ENCODE results near the gene NRXN3. TPM values are rescaled to one million over a fixed set of nuclear protein-coding genes. Genes with fewer than 3 reads are reported as not detected.

Gene NRXN3
- total and polyA plus RNA-seq, 2 donors (not counting 1 experiment from before 2014, with no cell fraction given) = 0.83 to 34.6 TPM

- TF ChIP-seq CTCF (conservative IDR thresholded peaks at IDR 0.05 in 1 of 2, IDR thresholded peaks at IDR 0.05 in 1 of 2; ENCODE audit: low read depth in 1 of 2, low read length in 2 of 2) = no peak
- no peak for TF ChIP-seq EZH2 (IDR thresholded peaks at IDR 0.05; ENCODE audit: low read length, missing control alignments)
Measured at GRCh38 chr14:78355109-78355508, 184.9 kb downstream of the NRXN3 start.

GRCh38 chr14:78356391-78356790, 186.2 kb downstream of the NRXN3 start:
- no peaks in the 10 kb centered on the region for H3K4me1 ChIP-seq (ENCODE audit: control insufficient read depth, extremely low read depth, insufficient read depth, low read length)
- H4K20me1 ChIP-seq (ENCODE audit: control insufficient read depth, extremely low read depth, insufficient read depth, low read length) = no peaks in the 10 kb centered on the region
- no peaks in the 10 kb centered on the region for H3K27me3 ChIP-seq (ENCODE audit: control insufficient read depth, insufficient read depth, low read length)
- H3K9ac ChIP-seq (ENCODE audit: insufficient read depth, low read length) = no peak overlapping the region
- no peak overlapping the region for H3K27ac ChIP-seq (ENCODE audit: insufficient read depth, low read length)
- DNase-seq (ENCODE audit: low read depth in 2 of 2) = no peak
- no peak overlapping the region for H2AFZ ChIP-seq (ENCODE audit: low read length)
- H3K79me2 ChIP-seq (ENCODE audit: control insufficient read depth, insufficient read depth, low read length) = no peaks in the 10 kb centered on the region
- TF ChIP-seq EZH2 (IDR thresholded peaks at IDR 0.05; ENCODE audit: low read length, missing control alignments) (no peak), CTCF (conservative IDR thresholded peaks at IDR 0.05 in 1 of 2, IDR thresholded peaks at IDR 0.05 in 1 of 2; ENCODE audit: low read depth in 1 of 2, low read length in 2 of 2) (no peak)
- H3K4me2 ChIP-seq (ENCODE audit: extremely low read depth, insufficient read depth, low read length) = no peak overlapping the region
- no peaks in the 10 kb centered on the region for H3K36me3 ChIP-seq (ENCODE audit: control insufficient read depth, insufficient read depth, low read length)
- no peak overlapping the region for H3K4me3 ChIP-seq (replicated peaks in 1 of 4; ENCODE audit: control extremely low read depth in 1 of 4, insufficient read depth in 1 of 4, low read depth in 3 of 4, low read length in 4 of 4)
- no peaks in the 10 kb centered on the region for H3K9me3 ChIP-seq (ENCODE audit: control insufficient read depth, insufficient read depth, low read depth, low read length)

More at GRCh38 chr14:78355109-78355508, 184.9 kb downstream of the NRXN3 start:
- Histone ChIP-seq H2AFZ (ENCODE audit: low read length) (no peak overlapping the region), H3K36me3 (ENCODE audit: control insufficient read depth, insufficient read depth, low read length) (no peaks in the 10 kb centered on the region), H3K27me3 (ENCODE audit: control insufficient read depth, insufficient read depth, low read length) (no peaks in the 10 kb centered on the region), H4K20me1 (ENCODE audit: control insufficient read depth, extremely low read depth, insufficient read depth, low read length) (no peaks in the 10 kb centered on the region), H3K4me2 (ENCODE audit: extremely low read depth, insufficient read depth, low read length) (no peak overlapping the region), H3K79me2 (ENCODE audit: control insufficient read depth, insufficient read depth, low read length) (no peaks in the 10 kb centered on the region), H3K9me3 (ENCODE audit: control insufficient read depth, insufficient read depth, low read depth, low read length) (no peaks in the 10 kb centered on the region), H3K4me3 (replicated peaks in 1 of 4; ENCODE audit: control extremely low read depth in 1 of 4, insufficient read depth in 1 of 4, low read depth in 3 of 4, low read length in 4 of 4) (no peak overlapping the region), H3K9ac (ENCODE audit: insufficient read depth, low read length) (no peak overlapping the region), H3K4me1 (ENCODE audit: control insufficient read depth, extremely low read depth, insufficient read depth, low read length) (no peaks in the 10 kb centered on the region), H3K27ac (ENCODE audit: insufficient read depth, low read length) (no peak overlapping the region)
- DNase-seq (ENCODE audit: low read depth in 2 of 2) = no peak

GRCh38 chr14:78358591-78358990, 188.4 kb downstream of the NRXN3 start:
- no peak overlapping the region for H3K27ac ChIP-seq (ENCODE audit: insufficient read depth, low read length)
- no peaks in the 10 kb centered on the region for H3K27me3 ChIP-seq (ENCODE audit: control insufficient read depth, insufficient read depth, low read length)
- no peak overlapping the region for H3K4me3 ChIP-seq (replicated peaks in 1 of 4; ENCODE audit: control extremely low read depth in 1 of 4, insufficient read depth in 1 of 4, low read depth in 3 of 4, low read length in 4 of 4)
- H4K20me1 ChIP-seq (ENCODE audit: control insufficient read depth, extremely low read depth, insufficient read depth, low read length) = no peaks in the 10 kb centered on the region
- H3K4me1 ChIP-seq (ENCODE audit: control insufficient read depth, extremely low read depth, insufficient read depth, low read length) = no peaks in the 10 kb centered on the region
- H3K79me2 ChIP-seq (ENCODE audit: control insufficient read depth, insufficient read depth, low read length) = no peaks in the 10 kb centered on the region
- no peaks in the 10 kb centered on the region for H3K36me3 ChIP-seq (ENCODE audit: control insufficient read depth, insufficient read depth, low read length)
- H3K9me3 ChIP-seq (ENCODE audit: control insufficient read depth, insufficient read depth, low read depth, low read length) = no peaks in the 10 kb centered on the region
- DNase-seq (ENCODE audit: low read depth in 2 of 2) = peak in 1 of 2 donors; percentile 14
- no peak overlapping the region for H3K9ac ChIP-seq (ENCODE audit: insufficient read depth, low read length)
- H2AFZ ChIP-seq (ENCODE audit: low read length) = no peak overlapping the region
- no peak for TF ChIP-seq CTCF (conservative IDR thresholded peaks at IDR 0.05 in 1 of 2, IDR thresholded peaks at IDR 0.05 in 1 of 2; ENCODE audit: low read depth in 1 of 2, low read length in 2 of 2)
- TF ChIP-seq EZH2 (IDR thresholded peaks at IDR 0.05; ENCODE audit: low read length, missing control alignments) = no peak
- no peak overlapping the region for H3K4me2 ChIP-seq (ENCODE audit: extremely low read depth, insufficient read depth, low read length)

Data from fibroblast of lung (primary cell).